ENCODE data around the gene FOLR2.
"Not testable (repeated sequence)": the region's sequence is repeated elsewhere in the genome, so short reads cannot be mapped to it uniquely, and the experiment has no call there.

Gene FOLR2

DNA sequence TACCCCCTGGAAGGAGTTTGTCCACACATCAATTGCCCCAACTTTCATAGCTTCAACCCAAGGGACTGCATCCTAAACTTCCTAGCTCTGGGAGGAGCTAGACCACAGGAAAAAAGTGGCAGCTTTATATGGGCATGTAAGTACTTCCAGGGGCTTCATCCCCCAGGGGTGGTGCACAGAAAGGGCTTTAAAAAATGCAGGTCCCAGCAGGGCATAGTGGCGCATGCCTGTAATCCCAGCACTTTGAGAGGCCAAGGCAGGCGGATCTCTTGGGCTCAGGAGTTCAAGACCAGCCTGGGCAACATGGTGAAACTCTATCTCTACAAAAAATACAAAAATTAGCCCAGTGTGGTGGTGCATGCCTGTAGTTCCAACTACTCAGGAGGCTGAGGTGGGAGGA lies 9.8 kb upstream of the FOLR2 start:
- DNase-seq (ENCODE audit: low read depth in 2 of 2), result not testable (repeated sequence)

DNA sequence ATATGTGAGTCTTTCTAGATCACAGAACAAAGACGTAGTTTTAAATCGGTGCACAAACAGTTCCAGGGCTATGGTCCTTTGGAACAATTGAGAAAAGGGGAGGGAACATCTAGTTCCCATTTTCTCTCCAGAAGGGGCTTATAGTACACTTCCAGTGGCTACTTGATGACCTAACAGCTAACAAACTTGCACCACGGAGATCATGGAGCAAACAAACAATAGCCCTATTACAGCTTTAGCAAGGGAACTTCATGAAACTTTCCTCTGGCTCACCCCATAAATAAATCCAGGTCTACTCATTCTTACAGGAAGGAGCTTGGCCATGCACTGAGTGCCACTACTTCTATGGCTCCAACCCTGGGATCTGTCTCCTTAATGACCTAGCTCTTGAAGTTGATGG lies 8.3 kb upstream of the FOLR2 start:
- DNase-seq (ENCODE audit: low read depth in 2 of 2), result no peak

DNA sequence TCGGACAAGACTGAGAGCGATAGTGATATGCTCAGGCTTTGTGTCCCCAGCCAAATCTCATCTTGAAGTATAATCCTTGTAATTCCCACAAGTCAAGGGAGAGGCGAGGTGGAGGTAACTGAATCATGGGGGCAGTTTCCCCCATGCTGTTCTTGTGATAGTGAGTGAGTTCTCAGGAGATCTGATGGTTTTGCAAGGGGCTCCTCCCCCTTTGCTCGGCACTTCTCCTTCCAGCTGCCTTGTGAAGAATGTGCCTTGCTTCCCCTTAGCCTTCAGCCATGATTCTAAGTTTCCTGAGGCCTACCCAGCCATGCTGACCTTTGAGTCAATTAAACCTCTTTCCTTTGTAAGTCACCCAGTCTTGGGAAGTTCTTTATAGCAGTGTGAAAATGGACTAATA lies 7.5 kb upstream of the FOLR2 start:
- no peak for DNase-seq (ENCODE audit: low read depth in 2 of 2)

DNA sequence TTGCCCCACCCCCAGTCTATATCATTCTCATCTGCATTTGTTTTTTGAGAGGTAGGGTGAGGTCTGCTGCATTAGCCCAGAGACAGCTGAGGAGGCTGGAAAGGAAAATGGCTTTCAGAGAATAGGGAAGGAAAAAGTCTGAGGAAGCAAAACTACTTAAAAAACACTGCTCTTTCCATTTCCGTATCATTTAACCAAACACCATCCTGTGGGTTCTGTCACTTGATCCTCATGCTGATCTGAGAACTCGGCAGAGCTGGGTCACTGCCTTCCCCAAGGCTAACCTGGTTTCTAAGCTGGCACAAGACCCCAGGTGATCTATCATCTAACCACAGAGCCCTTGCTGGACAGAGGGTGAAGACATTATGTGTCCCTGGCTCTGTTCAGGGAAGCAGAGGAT lies 1.2 kb downstream of the FOLR2 start:
- no peak for DNase-seq (ENCODE audit: low read depth in 2 of 2)

DNA sequence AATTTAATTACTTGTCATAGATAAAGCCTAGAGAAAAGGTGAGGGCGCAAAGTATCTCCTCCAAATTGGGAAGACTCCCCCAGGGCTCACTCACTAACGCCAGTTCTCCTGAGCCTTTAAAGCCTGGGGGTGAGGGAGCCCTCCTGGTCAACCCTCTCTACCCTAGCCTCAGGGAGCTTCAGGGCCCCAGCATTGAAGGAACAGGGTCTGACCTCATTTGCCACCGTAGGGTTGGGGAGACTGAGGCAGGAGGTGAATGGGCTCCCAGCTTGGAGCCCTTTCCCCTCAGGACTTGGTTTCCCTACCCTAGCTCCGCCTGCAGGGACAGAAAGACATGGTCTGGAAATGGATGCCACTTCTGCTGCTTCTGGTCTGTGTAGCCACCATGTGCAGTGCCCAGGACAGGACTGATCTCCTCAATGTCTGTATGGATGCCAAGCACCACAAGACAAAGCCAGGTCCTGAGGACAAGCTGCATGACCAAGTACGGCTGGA lies 1.7 kb downstream of the FOLR2 start:
- no peak for DNase-seq (ENCODE audit: low read depth in 2 of 2)

DNA sequence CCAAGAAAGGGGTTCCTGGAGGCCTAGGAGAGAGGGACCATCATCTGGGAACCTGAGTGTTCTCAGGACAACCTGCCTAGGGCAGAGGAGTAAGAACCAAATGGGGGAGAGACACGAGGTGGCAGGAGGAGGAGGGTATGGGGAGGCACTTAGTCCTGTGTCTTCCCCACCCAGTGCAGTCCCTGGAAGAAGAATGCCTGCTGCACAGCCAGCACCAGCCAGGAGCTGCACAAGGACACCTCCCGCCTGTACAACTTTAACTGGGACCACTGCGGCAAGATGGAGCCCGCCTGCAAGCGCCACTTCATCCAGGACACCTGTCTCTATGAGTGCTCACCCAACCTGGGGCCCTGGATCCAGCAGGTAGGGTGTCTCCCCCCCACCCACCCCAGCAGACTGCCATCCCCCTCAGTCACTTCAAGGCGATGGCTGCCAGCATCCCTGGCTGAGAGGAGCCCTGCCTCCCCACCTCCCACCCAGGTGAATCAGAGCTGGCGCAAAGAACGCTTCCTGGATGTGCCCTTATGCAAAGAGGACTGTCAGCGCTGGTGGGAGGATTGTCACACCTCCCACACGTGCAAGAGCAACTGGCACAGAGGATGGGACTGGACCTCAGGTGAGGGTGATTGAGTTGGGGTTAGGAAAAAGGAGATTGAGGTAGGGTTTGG lies 4.2 kb downstream of the FOLR2 start:
- DNase-seq (ENCODE audit: low read depth in 2 of 2), result no peak

DNA sequence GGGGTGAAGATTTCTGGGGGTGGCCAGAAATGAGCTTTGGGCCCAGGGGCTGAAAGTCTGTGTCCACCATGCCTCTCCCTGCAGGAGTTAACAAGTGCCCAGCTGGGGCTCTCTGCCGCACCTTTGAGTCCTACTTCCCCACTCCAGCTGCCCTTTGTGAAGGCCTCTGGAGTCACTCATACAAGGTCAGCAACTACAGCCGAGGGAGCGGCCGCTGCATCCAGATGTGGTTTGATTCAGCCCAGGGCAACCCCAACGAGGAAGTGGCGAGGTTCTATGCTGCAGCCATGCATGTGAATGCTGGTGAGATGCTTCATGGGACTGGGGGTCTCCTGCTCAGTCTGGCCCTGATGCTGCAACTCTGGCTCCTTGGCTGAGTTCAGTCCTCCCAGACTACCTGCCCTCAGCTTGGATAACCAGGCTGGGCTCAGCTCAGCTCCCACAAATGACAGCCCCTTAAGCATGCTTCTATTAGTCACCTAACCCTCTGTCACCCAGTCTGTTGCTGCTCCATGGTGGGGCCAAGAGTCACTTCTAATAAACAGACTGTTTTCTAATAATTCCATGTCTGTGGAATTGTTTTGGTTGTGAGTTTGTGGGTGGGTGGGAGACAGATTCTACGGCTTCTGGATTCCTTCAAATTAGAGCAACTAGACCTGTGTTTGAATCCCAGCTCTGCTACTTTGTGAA lies 4.9 kb downstream of the FOLR2 start:
- no peak for DNase-seq (ENCODE audit: low read depth in 2 of 2)

DNA sequence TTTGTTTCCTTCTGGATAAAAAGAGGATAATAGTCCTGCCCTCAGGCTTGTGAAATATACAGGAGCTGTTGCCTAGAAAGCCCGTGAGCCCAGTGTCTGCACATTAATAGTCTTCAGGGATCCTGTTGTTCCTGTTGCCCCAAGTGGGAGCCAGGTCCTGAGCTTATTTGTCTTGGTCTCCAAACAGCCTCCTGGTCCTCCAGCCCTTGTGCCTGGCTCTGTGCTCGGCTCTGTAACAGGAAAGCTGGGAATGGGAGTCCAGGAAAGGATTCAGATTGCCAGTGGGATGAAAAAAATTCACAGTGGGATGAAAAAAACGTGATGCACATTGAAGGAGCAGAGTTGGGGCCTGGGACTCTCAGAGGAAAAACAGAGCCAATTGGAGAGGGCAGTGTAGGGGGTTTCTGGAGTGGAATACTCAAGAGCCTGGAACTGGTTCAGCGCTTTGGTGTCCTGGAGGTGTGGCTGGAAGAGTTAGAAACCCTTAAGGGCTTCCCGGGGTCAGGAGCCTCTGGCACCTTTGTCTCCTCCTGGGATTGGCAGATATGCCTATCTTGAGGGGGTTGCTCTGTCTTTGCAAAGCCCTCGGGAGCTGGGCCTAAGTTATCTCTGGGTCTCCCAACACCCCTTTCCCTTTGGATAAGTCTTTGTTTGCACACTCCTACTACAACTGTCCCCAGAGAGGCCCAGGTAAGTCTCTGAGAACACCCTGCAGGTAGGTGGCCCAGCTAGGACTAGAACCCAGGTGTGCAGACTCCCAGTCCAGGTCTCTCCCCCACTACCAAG lies 5.7 kb downstream of the FOLR2 start:
- DNase-seq (ENCODE audit: low read depth in 2 of 2), result no peak

DNA sequence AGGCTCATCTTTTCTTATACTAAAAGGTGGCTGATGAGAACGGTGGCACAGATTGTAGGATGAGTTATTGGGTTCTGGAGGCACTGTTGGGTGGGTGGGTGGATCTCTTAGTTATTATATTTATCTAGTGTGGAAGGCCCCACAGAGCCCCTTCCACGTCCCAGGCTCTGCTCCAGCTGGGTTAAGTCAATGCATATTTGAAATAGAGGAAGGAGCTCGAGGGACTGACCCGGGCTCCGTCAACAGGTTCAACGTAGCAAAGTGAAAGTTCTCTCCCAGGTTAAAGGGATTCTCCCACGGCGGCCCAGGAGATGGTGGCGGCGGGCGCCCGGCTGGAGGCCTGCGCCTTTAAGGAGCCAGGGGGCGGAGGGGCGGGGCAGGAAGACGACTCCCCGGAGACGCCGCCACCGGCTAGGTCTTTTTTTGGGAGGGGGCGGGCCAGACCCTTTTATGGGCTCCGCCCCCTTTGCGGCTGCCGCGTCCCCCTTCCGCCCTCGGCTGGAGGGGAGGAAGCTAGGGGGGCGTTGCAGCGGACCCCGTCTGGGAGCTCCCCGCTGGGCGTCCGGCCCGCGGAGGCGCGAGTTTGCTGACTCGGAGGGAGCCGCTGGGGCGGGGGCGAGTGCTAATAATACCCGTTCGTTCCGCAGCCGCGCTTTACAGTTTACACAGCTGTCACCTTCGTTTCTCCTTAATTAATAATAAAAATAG lies 6.5 kb downstream of the FOLR2 start:
- DNase-seq (ENCODE audit: low read depth in 2 of 2), result peak; percentile 88 to 89

DNA sequence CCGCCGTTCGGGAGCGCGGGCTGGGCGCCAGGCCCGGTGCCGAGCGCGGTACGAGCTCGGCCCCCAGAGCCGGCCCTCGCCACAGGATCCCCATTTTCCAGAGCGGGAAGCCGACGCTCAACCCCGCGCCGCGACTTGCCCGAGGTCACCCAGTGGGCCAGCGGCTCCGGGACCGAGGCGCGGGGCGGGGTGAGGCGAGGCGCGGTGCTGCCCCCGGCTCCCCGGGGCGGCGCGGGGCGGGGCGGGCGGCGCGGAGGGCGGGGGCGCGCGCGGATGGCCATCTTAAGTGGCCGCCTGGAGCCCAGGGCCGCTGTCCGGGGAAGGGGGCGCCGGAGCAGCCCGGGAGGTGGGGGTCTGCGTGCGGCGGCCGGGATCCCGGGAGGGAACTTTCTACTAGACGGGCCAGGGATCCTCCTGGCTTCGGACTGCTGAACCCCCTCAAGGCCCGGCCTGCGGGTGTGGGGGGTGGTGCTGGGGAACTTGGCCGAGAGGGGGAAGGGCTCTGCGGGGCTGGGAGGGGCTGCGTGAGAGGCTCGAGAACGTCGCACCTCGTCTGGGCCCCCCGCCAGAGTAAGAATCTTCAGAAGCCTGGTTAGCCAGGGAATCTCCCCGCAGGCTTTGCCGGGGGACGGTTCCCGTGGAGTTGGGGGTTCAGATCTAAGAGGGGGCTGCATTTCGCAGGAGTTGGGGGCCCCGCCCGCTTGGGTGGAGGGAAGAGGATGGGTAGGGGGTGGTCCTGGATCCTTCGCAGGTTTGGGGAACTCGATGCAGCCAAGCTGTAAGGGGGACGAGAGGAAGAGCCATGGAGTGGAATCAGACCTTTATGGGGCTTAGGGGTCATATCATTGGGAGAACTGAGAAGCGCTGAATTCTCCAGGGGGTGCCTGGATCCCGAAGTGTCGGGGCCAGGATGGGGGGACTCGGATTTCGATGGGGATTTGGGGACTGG lies 7.3 kb downstream of the FOLR2 start:
- peak; percentile 53 to 56 for DNase-seq (ENCODE audit: low read depth in 2 of 2)

DNA sequence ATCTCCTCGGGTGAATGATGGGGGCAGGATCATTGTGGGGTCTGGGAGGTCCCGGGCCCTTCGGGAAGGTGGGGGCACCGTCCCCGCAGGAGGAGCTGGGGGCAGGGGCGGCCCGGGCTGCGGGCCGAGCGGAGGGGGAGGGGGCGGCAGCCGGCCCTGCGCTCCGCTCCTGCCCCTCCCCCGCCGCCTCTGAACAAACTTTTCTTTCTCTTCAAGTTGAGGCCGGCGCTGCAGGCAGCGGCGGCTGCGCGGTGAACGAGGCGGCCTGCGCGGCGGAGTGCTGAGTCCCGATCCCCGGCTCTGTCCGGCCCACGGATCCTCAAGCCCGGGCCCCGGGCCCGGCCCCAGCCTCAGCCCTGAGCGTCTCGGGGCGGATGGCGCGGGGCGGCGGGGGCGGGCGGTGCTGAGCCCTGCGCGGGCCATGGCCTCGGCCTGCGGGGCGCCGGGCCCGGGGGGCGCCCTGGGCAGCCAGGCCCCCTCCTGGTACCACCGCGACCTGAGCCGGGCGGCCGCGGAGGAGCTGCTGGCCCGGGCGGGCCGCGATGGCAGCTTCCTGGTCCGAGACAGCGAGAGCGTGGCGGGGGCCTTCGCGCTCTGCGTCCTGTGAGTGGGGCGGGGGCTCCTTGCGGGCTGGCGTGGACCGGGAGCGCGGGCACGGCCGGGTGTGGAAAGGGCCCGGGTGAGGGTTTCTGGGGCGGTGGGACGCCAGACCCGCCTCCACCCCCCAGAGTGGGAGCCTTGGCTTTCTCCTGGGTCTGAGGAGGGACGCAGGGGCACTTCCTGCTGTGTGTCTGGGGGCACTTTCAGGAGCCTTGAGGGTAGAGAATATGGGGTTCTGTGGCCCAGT lies 8.2 kb downstream of the FOLR2 start, which contains the start of gene INPPL1:
Gene INPPL1 (plus strand): TSS at position 204 of the 847 bp plus-strand sequence. CDS start 218 bp downstream, at position 422.
- DNase-seq (ENCODE audit: low read depth in 2 of 2), result no peak

DNA sequence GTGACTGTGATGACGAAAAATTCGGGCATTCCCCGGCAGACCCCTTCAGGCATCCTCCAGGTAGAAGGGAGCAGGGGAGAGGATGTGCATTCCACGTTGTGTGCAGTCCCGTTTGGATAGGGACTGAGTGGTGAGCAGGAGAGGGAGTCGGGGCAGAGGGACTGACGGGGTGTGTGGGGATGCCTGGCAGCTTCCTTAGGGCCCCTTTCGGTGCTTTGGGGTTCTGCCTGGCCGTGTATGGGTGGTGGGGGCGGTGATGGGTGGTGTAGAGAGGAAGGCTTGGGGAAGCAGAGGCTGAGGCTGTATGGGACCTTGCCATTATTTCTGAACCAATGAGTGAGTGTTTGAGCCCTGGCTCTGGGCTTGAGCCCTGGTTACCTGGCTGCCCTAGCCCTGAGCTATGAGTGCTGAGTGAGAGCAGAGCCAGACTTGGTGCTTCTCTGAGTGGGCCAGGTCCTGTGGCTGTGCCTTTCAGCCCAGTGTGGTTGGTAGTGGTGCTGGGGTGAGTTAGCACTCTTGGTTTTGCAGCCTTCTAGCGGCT lies 8.9 kb downstream of the FOLR2 start:
- DNase-seq (ENCODE audit: low read depth in 2 of 2), result no peak

DNA sequence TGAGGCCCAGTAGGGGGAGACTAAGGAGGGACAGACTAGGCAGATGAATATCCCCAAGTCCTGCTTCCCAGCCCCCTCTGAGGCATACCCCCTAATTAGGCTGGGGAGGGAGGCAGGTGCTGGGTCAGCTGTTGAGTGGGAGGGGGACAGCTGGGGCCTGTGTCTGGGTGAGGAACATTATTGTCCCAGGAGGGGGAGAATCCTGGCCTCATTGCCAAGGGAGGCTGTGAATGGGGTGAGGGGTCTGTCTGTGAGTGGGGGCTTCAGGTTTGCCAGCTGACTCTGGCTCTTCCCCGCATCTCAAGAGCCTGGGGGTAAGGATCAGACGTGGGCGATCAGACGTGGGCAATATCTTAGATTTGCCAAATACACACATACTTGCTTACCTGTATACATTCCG lies 10.1 kb downstream of the FOLR2 start:
- DNase-seq (ENCODE audit: low read depth in 2 of 2), result no peak

DNA sequence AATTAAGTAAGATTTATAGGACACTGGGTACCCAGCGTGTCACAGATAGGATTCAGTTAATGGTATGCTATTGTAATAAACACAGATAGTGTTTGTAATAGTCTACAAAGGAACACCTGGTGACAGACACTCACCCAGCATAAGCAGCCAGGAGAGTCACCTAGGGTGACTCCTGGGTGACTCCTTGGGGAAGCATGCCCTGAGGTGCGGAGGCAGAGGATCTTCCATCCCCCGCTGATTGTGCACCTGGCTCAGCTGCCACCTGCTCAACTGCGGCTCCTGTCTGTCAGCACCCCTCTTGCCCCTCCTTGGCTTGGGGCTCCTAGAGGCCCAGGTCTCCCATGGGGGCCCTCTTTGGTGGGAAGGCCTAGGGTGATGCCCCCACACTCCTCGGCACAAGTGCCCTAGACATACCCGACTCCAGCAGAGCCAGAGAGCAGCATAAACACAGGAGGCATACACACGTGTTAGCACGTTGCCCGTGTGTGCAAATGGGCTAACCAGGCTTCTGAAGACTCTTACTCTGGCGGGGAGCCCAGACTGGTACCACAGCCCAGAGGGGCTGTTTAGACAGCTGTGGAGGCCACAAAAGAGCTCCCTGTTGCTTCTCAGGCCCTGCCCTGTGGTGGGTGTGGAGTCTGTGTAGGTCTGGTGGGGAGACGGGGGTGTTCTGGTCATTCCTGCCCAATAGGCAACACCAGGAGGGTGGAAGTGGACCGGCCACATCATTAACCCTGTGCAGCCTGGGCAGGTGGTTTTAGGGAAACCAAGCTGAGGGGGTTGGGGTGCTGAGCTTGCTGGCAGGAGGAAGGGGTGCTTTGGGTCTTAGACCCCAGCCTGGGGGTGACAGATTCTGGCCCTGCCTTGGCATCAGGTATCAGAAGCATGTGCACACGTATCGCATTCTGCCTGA lies 11.0 kb downstream of the FOLR2 start:
- DNase-seq (ENCODE audit: low read depth in 2 of 2), result no peak

DNA sequence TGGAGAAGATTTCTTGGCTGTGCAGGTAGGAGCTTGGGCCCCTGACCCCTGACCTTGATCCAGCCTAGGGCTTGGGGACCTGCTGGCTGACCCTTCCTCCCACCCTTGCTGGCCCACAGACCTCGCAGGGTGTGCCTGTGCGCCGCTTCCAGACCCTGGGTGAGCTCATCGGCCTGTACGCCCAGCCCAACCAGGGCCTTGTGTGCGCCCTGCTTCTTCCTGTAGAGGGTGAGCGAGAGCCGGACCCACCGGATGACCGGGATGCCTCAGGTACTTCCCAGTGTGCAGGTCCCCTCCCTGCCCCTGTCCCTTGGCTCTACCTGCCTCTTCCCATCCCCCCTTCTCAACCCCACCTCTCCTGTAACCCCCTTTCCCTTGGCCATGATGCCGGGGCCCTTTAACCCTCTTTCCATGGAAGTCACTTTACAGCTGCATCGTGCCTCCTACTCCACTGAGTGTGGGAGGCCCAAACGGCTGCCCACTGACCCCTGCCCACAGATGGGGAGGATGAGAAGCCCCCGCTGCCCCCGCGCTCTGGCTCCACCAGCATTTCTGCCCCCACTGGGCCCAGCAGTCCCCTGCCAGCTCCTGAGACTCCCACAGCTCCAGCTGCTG lies 11.7 kb downstream of the FOLR2 start:
- no peak for DNase-seq (ENCODE audit: low read depth in 2 of 2)

DNA sequence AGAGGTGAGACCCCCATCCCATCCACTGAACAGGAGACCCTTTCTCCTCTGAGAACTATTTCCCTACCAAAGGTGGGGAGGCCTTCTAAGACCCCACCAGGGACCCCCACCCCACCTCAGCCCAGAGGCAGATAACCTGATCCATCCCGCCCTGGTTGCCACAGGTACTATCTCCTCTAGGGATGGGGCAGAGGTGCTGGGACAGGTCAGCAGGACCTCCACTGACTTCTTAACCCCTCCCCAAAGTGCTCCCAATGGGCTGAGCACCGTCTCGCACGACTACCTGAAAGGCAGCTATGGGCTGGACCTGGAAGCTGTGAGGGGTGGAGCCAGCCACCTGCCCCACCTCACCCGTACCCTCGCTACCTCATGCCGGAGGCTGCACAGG lies 12.2 kb downstream of the FOLR2 start:
- no peak for DNase-seq (ENCODE audit: low read depth in 2 of 2)

DNA sequence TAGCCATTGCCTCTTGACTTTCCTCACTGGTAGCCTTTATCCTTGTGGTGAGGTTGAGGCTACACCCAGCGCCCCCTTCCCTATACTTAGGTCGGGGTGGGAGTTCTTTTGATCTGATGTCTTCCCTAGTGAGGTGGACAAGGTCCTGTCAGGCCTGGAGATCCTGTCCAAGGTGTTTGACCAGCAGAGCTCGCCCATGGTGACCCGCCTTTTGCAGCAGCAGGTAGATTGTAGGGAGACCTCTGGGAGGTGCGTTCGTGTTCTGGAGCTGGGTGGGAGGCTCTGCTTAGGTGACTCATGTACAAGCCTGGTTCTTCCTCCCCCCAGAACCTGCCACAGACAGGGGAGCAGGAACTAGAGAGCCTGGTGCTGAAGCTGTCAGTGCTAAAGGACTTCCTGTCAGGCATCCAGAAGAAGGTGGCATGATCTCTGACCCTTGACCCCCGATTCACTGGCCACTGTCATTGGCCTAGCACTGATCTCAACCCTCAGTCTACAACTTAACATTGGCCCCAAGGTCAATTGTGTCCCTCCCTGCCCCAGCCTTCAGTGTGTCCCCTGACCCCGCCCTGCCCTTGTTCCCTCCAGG lies 12.8 kb downstream of the FOLR2 start:
- DNase-seq (ENCODE audit: low read depth in 2 of 2), result no peak

Measured in fibroblast of skin of left quadriceps (primary cell).